Fibroblast of mammary gland (primary cell): ENCODE measurements around the gene RASSF5.

Experiments used
- DNase-seq: peaks from one replicate; pipeline ENCODE4 v3.0.0-alpha.2; 2010; ENCODE audit warnings: low read depth
- H3K4me3 ChIP-seq: 2 replicates; pipeline ENCODE4 v1.5.1; 2011; ENCODE audit warnings: low read depth, mild to moderate bottlenecking, low read length, moderate library complexity; ENCODE audit not compliant: control insufficient read depth
- TF ChIP-seq, protein P1 (sequence below): conservative IDR thresholded peaks from 2 replicates; pipeline ENCODE4 v1.5.1; 2011; ENCODE audit warnings: low read depth, low read length, inconsistent platforms; ENCODE audit not compliant: control insufficient read depth, insufficient read depth

The RASSF5 gene

DNA sequence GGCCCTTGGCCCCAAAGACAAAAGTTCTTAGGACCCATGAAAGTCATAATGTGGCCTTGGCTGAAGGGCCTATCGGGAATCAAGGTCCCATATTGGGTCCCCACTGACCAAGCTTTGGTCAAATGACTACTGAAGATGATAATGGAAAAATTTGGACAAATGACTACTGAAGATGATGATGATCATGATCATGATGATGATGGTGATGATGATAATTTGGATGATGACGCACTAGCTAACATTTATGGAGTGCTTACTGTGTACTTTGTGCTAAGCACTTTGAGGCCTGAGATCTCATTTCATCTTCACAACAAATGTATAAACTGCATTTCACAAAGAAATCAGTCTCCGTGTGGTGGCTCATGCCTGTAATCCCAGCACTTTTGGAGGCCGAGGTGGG, 65.5 kb downstream of the RASSF5 start:
- TF ChIP-seq, protein P1, sequence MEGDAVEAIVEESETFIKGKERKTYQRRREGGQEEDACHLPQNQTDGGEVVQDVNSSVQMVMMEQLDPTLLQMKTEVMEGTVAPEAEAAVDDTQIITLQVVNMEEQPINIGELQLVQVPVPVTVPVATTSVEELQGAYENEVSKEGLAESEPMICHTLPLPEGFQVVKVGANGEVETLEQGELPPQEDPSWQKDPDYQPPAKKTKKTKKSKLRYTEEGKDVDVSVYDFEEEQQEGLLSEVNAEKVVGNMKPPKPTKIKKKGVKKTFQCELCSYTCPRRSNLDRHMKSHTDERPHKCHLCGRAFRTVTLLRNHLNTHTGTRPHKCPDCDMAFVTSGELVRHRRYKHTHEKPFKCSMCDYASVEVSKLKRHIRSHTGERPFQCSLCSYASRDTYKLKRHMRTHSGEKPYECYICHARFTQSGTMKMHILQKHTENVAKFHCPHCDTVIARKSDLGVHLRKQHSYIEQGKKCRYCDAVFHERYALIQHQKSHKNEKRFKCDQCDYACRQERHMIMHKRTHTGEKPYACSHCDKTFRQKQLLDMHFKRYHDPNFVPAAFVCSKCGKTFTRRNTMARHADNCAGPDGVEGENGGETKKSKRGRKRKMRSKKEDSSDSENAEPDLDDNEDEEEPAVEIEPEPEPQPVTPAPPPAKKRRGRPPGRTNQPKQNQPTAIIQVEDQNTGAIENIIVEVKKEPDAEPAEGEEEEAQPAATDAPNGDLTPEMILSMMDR: no peak

DNA sequence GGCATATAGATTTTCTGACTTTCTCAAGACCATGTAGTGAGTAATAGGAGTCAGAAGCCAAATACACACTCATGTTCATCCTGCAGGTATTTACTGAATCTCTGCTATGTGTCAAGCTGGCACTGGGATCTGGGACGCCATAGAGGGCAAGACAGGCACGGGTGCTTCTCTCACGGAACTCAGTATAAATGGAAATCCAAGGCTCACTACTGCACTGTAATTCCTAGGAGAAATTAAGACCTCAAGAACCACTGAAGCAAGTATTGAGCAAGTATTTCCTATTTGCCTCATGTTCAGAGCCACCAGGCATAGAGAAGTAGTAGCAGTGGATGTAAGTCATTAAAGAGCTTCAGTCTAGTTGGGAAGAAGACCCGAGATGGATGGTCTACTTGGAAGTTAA, 66.0 kb downstream of the RASSF5 start:
- no peak for DNase-seq
- TF ChIP-seq, protein P1: no peak
- no peak overlapping the region for H3K4me3 ChIP-seq

More for the DNA sequence above, 65.5 kb downstream of the RASSF5 start:
- no peak overlapping the region for H3K4me3 ChIP-seq
- DNase-seq: no peak

DNA sequence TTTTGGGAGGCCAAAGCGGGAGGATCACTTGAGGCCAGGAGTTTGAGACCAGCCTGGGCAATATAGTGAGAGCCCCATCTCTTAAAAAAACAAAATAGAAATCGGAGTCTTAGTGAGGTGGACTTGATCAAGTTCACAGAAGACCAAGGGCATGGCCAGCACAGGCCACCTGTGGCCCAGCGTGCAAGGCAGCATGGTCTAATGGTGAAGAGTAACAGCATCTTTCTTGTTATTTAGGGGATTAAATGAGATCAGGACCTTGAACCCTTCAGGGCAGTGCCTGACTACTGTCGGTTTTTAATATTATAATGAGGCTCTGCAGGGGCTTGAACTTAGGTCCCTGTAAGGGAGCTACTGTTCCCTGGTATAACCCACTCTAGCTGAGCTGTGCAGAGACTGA, 66.4 kb downstream of the RASSF5 start:
- DNase-seq: no peak
- no peak overlapping the region for H3K4me3 ChIP-seq
- TF ChIP-seq, protein P1: no peak

GRCh38 chr1:206575165-206575893, 68.0 kb downstream of the RASSF5 start:
- peak; percentile 84 for DNase-seq
- no peak overlapping the region for H3K4me3 ChIP-seq
- TF ChIP-seq, protein P1: no peak

DNA sequence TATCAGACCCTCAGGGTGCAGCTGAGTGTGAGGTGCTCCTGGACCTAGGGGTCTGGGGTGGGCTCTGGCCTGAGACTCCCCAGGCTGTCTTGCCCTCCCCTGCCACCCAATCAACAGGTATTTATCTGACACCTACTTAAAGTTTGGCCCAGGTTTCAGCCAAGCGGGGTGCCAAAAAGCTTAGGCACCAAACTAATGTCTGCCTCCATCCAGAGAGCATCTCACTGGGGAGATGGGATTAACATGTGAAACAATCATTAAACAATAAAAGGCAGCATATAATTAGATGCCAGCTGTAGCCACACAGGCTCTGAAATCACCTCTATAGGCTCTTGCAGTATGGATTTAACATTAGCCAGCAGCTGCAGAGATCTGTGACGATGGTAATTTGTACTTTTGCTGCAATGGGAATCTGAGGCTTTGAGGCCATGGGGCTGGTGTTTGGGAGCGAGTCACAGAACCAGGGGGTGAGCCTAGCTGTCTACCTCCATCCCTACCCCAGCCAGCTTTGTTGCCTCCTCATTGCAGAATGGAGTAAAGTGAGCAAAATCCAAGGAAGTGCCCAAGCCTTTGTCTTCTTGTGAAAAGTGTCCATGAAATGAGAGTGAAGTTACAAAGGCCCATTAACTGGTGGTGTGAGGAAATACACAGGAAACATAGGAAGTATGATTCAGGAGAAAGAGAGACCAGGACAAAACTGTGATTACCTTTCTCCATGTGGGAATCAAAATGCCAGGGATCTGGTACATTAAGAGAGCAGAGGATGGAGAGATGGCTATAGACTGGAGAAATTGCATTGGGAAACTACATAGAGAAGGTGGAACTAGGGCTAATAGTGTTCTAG, 68.8 kb downstream of the RASSF5 start:
- no peak for DNase-seq
- TF ChIP-seq, protein P1: no peak
- H3K4me3 ChIP-seq: no peak overlapping the region

- no peak overlapping the region for H3K4me3 ChIP-seq
- TF ChIP-seq, protein P1: no peak
- no peak for DNase-seq
These were observed 70.3 kb downstream of the RASSF5 start for GRCh38 chr1:206577626-206578025.
